OCI-LY7 (cell line): ENCODE results near the gene DIAPH1.

Experiments
- EZH2phosphoT487 ChIP-seq: fragments of 200-600 bp; sonication (generic); IDR thresholded peaks from 2 replicates; pipeline ENCODE4 v1.6.1; 2018; ENCODE audit warnings: low read depth, borderline replicate concordance, mild to moderate bottlenecking, mixed run types, antibody characterized with exemption, low read length, moderate library complexity, mixed read lengths
- TF ChIP-seq, protein P1 (sequence below): fragments of 200-600 bp; sonication (generic); conservative IDR thresholded peaks from 2 replicates; pipeline ENCODE4 v1.5.1; 2014; ENCODE audit warnings: mild to moderate bottlenecking, antibody characterized with exemption, low read length, moderate library complexity, mixed read lengths

DNA sequence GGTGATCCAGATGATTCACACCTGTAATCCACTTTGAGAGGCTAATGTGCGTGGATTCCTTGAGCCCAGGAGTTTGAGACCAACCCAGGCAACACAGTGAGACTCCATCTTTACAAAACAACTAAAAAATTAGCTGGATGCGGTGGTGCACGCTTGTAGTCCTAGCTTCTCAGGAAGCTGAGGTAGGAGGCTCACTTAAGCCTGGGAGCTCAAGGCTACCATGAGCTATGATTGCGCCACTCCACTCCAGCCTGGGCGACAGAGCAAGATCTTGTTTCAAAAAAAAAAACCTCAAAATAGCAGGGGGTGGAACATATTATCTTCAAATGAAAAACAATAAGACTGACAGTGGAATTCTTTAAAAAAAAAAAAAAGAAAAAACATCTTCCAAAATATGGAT lies 70.9 kb downstream of the DIAPH1 start:
- TF ChIP-seq, protein P1, sequence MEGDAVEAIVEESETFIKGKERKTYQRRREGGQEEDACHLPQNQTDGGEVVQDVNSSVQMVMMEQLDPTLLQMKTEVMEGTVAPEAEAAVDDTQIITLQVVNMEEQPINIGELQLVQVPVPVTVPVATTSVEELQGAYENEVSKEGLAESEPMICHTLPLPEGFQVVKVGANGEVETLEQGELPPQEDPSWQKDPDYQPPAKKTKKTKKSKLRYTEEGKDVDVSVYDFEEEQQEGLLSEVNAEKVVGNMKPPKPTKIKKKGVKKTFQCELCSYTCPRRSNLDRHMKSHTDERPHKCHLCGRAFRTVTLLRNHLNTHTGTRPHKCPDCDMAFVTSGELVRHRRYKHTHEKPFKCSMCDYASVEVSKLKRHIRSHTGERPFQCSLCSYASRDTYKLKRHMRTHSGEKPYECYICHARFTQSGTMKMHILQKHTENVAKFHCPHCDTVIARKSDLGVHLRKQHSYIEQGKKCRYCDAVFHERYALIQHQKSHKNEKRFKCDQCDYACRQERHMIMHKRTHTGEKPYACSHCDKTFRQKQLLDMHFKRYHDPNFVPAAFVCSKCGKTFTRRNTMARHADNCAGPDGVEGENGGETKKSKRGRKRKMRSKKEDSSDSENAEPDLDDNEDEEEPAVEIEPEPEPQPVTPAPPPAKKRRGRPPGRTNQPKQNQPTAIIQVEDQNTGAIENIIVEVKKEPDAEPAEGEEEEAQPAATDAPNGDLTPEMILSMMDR, result no peak
- TF ChIP-seq EZH2phosphoT487, result no peak
